ENCODE measurements around the gene TSGA10IP.

Gene TSGA10IP

DNA sequence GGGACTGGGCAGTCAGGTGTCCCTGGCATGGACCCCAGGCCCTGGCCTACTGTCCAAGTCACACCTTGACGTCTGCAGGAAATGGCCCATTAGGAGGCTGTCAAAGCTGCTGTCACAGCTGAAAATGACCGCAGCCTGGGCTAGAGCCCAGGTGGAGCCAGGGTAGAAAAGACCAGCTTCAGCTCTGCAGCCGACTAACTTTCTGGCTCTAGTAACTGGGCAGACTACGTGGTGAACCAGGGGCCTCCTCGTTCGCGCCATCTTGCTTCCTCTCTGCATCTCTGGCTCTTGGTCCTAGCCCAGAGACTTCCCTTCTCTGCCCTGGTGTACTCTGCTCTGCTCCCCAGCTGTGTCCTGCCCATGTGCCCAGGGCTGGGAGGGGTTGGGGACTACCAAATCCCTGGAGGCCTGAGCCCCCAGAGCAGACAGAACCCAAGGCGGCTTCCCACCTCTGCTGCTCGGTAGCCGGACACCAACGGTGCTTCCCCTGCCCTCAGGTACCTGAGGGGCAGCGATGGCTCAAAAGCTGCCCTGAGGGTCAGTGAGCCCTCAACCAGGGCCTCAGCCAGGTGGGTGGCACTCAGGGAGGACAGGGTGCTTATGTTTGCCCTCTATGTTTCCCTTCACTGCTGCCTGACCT lies 35.9 kb downstream of the TSGA10IP start:
- no peak for DNase-seq (ENCODE audit: low read depth in 1 of 2, low spot score in 1 of 2)
- Histone ChIP-seq H3K27me3 (ENCODE audit: insufficient read depth, poor library complexity, severe bottlenecking) (no peaks in the 10 kb centered on the region), H3K27ac (replicated peaks) (no peak overlapping the region), H3K4me3 (replicated peaks; ENCODE audit: insufficient read depth, low read length) (no peak overlapping the region)
- TF ChIP-seq, protein P1, sequence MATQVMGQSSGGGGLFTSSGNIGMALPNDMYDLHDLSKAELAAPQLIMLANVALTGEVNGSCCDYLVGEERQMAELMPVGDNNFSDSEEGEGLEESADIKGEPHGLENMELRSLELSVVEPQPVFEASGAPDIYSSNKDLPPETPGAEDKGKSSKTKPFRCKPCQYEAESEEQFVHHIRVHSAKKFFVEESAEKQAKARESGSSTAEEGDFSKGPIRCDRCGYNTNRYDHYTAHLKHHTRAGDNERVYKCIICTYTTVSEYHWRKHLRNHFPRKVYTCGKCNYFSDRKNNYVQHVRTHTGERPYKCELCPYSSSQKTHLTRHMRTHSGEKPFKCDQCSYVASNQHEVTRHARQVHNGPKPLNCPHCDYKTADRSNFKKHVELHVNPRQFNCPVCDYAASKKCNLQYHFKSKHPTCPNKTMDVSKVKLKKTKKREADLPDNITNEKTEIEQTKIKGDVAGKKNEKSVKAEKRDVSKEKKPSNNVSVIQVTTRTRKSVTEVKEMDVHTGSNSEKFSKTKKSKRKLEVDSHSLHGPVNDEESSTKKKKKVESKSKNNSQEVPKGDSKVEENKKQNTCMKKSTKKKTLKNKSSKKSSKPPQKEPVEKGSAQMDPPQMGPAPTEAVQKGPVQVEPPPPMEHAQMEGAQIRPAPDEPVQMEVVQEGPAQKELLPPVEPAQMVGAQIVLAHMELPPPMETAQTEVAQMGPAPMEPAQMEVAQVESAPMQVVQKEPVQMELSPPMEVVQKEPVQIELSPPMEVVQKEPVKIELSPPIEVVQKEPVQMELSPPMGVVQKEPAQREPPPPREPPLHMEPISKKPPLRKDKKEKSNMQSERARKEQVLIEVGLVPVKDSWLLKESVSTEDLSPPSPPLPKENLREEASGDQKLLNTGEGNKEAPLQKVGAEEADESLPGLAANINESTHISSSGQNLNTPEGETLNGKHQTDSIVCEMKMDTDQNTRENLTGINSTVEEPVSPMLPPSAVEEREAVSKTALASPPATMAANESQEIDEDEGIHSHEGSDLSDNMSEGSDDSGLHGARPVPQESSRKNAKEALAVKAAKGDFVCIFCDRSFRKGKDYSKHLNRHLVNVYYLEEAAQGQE (IDR thresholded peaks at IDR 0.05; ENCODE audit: insufficient replicate concordance, low read depth) = no peak
- TF ChIP-seq, protein P2, sequence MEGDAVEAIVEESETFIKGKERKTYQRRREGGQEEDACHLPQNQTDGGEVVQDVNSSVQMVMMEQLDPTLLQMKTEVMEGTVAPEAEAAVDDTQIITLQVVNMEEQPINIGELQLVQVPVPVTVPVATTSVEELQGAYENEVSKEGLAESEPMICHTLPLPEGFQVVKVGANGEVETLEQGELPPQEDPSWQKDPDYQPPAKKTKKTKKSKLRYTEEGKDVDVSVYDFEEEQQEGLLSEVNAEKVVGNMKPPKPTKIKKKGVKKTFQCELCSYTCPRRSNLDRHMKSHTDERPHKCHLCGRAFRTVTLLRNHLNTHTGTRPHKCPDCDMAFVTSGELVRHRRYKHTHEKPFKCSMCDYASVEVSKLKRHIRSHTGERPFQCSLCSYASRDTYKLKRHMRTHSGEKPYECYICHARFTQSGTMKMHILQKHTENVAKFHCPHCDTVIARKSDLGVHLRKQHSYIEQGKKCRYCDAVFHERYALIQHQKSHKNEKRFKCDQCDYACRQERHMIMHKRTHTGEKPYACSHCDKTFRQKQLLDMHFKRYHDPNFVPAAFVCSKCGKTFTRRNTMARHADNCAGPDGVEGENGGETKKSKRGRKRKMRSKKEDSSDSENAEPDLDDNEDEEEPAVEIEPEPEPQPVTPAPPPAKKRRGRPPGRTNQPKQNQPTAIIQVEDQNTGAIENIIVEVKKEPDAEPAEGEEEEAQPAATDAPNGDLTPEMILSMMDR (IDR thresholded peaks at IDR 0.05; ENCODE audit: insufficient read depth, low read length) = no peak
- no peak for TF ChIP-seq SPI1 (IDR thresholded peaks at IDR 0.05; ENCODE audit: borderline replicate concordance, low read depth)
- no peak for TF ChIP-seq GABPA (IDR thresholded peaks at IDR 0.05; ENCODE audit: low read depth)
- TF ChIP-seq POLR2AphosphoS5 (IDR thresholded peaks at IDR 0.05; ENCODE audit: low read depth) = no peak; the same call in 1 of the 2 replicates

DNA sequence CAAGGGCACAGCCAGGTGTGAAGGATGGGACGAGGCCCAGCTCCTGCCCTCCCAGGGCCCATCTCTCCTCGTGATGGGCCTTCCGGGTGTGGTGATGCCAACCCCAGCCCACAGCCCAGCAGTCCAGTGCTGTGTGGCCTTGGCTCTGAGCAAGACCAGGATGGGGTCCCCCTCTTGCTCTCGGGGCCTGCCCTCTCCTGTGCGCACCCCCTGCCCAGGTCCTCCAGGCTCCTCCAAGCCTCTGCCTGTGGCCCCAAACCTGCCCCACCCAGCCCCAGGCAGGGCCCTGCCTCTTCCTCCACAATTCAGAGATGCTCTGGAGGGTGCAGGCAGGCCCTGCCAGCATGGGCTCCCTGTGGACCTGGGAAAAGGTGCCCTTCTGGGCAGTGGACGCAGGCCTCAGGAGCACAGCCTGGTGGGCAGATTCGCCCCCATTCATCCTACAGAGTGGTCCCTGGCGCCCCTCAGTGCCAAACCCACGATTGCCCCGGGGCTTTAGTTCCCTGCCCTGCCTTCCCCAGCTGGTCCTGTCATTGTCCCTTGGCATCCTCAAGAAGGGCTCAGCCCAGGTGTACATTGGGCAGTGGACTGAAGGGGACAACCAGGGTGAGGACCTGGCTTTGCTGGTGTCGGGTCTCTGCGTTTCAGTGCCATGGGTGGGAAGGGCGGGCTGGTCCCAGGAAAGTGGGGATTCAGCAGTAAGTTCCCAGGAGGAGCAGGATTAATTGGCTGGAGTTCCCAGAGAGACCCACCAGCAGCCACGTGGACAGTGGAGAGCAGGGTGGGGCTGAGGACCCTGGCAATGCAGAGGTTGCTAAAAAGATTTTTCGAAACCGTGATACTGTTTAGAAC lies 36.9 kb downstream of the TSGA10IP start:
- TF ChIP-seq GABPA (IDR thresholded peaks at IDR 0.05; ENCODE audit: low read depth) = no peak
- TF ChIP-seq POLR2AphosphoS5 (IDR thresholded peaks at IDR 0.05; ENCODE audit: low read depth) = no peak
- TF ChIP-seq, protein P1 (IDR thresholded peaks at IDR 0.05; ENCODE audit: insufficient replicate concordance, low read depth) = no peak
- TF ChIP-seq, protein P2 (IDR thresholded peaks at IDR 0.05; ENCODE audit: insufficient read depth, low read length) = no peak
- TF ChIP-seq SPI1 (IDR thresholded peaks at IDR 0.05; ENCODE audit: borderline replicate concordance, low read depth) = no peak
- no peak overlapping the region for H3K4me3 ChIP-seq (replicated peaks; ENCODE audit: insufficient read depth, low read length)
- H3K27me3 ChIP-seq (ENCODE audit: insufficient read depth, poor library complexity, severe bottlenecking) = no peaks in the 10 kb centered on the region
- H3K27ac ChIP-seq (replicated peaks) = no peak overlapping the region
- DNase-seq (ENCODE audit: low read depth in 1 of 2, low spot score in 1 of 2) = no peak

DNA sequence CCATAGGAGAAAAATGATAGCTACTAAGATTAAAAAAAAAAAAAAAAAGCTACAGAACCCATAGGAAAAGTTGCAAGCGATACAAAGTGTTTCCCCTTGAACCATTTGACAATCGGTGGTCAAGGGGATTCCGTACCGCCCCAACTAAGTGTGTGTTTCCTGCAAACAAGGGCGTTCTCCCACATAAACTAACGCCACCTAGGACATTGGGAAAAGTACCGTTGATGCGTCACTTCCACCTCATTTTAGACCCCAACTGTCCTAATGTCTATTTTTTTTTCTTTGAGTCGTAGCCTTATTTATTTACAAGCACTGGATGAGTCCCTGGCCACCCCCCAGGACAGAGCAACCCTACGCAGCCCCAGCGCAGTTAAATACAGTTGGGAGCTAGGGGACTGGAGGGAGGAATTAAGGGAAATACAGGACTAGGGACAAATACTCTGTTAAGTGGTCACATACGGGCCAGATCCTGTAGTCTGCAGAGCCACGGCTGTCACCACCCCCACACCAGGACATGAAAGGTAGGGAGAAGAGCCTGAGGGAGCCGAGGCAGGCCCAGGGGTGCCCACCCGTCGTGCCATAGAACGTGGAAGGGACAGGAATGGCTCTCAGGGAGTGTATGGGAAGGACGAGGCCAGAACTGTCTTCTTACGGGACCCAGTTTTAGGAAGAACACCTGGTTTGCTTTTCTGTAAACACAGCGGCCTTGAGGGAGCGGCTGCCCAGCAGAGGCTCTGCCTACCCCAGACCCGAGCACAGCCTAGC lies 37.7 kb downstream of the TSGA10IP start:
- DNase-seq (ENCODE audit: low read depth in 1 of 2, low spot score in 1 of 2) = no peak
- no peaks in the 10 kb centered on the region for H3K27me3 ChIP-seq (ENCODE audit: insufficient read depth, poor library complexity, severe bottlenecking)
- no peak overlapping the region for H3K27ac ChIP-seq (replicated peaks)
- no peak overlapping the region for H3K4me3 ChIP-seq (replicated peaks; ENCODE audit: insufficient read depth, low read length)
- no peak for TF ChIP-seq SPI1 (IDR thresholded peaks at IDR 0.05; ENCODE audit: borderline replicate concordance, low read depth)
- TF ChIP-seq, protein P1 (IDR thresholded peaks at IDR 0.05; ENCODE audit: insufficient replicate concordance, low read depth) = no peak
- no peak for TF ChIP-seq GABPA (IDR thresholded peaks at IDR 0.05; ENCODE audit: low read depth)
- TF ChIP-seq POLR2AphosphoS5 (IDR thresholded peaks at IDR 0.05; ENCODE audit: low read depth) = no peak
- TF ChIP-seq, protein P2 (IDR thresholded peaks at IDR 0.05; ENCODE audit: insufficient read depth, low read length) = no peak

Measured in HL-60 (cell line).